PFSK-1 (cell line): ENCODE data around the gene AP2A2.

Experiments
- REST ChIP-seq, 2 experiments: IDR thresholded peaks; 2 replicates each; pipeline versions ENCODE4 v1.6.1 to v1.8.0; 2011 to 2012; ENCODE audit warnings: low read depth in 2 of 2, low read length in 2 of 2, control low read depth in 1 of 2, inconsistent platforms in 1 of 2, mild to moderate bottlenecking in 1 of 2, moderate library complexity in 1 of 2; ENCODE audit not compliant: insufficient read depth in 1 of 2
- SIN3A ChIP-seq: IDR thresholded peaks from 2 replicates; pipeline ENCODE4 v1.6.1; 2012; ENCODE audit warnings: mild to moderate bottlenecking, low read length, moderate library complexity, borderline replicate concordance; ENCODE audit not compliant: insufficient read depth
- TAF1 ChIP-seq: IDR thresholded peaks from 2 replicates; pipeline ENCODE4 v1.6.1; 2012; ENCODE audit warnings: low read length, control low read depth, borderline replicate concordance; ENCODE audit not compliant: insufficient read depth

GRCh38 chr11:889257-889656, 36.4 kb upstream of the AP2A2 start:
- TF ChIP-seq REST (IDR thresholded peaks at IDR 0.05; ENCODE audit: insufficient read depth in 1 of 2, low read depth in 2 of 2, low read length in 2 of 2): no peak
- TF ChIP-seq SIN3A: no peak
- no peak for TF ChIP-seq TAF1
